HEK293 (cell line): ENCODE results near the gene TNFRSF17.

Source experiments
- CTCF ChIA-PET: fragments of 350-600 bp; formaldehyde crosslinking; extraction: SDS; loops from one replicate; lab custom pipeline; 2021; ENCODE audit warnings: antibody characterized with exemption; lab: Yijun Ruan, JAX
- POLR2A ChIA-PET: fragments of 300-600 bp; formaldehyde crosslinking; extraction: SDS; loops from one replicate; lab custom pipeline; 2020; ENCODE audit warnings: antibody characterized with exemption, inconsistent platforms; lab: Yijun Ruan, JAX
- H3K27ac ChIP-seq: fragments of 200-500 bp; sonication (Bioruptor generic); 2 replicates; pipeline ENCODE4 v1.5.1; 2014; ENCODE audit warnings: low read depth, low read length, control low read depth, inconsistent platforms; ENCODE audit errors: extremely low read depth
- H3K36me3 ChIP-seq, 2 experiments: fragments of 200-500 bp in 1 of 2; sonication (Bioruptor generic) in 1 of 2; 1 replicate in 1 of 2; 2 replicates in 1 of 2; pipeline ENCODE4 v1.5.1; 2014 to 2017; ENCODE audit warnings: inconsistent platforms in 2 of 2, low read length in 2 of 2; ENCODE audit not compliant: control insufficient read depth in 2 of 2, insufficient read depth in 1 of 2
- H3K4me1 ChIP-seq: fragments of 200-500 bp; sonication (Bioruptor generic); 2 replicates; pipeline ENCODE4 v1.5.1; 2014; ENCODE audit warnings: mild to moderate bottlenecking, low read length, inconsistent platforms; ENCODE audit not compliant: control insufficient read depth, insufficient read depth
- H3K4me3 ChIP-seq: 2 replicates; pipeline ENCODE4 v1.5.1; 2011; ENCODE audit warnings: low read depth, mild to moderate bottlenecking, control low read depth, low read length, moderate library complexity
- H3K9me3 ChIP-seq: fragments of 200-500 bp; sonication (Bioruptor generic); 2 replicates; pipeline ENCODE4 v1.5.1; 2014; ENCODE audit warnings: low read depth, low read length, inconsistent platforms; ENCODE audit not compliant: control insufficient read depth, insufficient read depth
- CTCF ChIP-seq: fragments of 450-650 bp; formaldehyde crosslinking; IDR thresholded peaks from 2 replicates; pipeline ENCODE4 v1.5.1; 2016; ENCODE audit warnings: missing biosample characterization, missing genetic modification characterization
- KLF10 ChIP-seq: fragments of 450-650 bp; IDR thresholded peaks from 2 replicates; pipeline ENCODE4 v1.5.1; 2018; ENCODE audit warnings: missing biosample characterization, mild to moderate bottlenecking, missing genetic modification characterization
- ZBTB21 ChIP-seq: fragments of 450-650 bp; formaldehyde crosslinking; IDR thresholded peaks from 2 replicates; pipeline ENCODE4 v1.5.1; 2017; ENCODE audit warnings: missing biosample characterization, missing genetic modification characterization
- ZBTB26 ChIP-seq: fragments of 450-650 bp; formaldehyde crosslinking; optimal IDR thresholded peaks from 2 replicates; pipeline ENCODE3; 2016; ENCODE audit warnings: missing biosample characterization, mild to moderate bottlenecking, missing genetic modification characterization
- ZEB2 ChIP-seq: fragments of 450-650 bp; formaldehyde crosslinking; IDR thresholded peaks from 2 replicates; pipeline ENCODE4 v1.5.1; 2016; ENCODE audit warnings: missing biosample characterization, missing genetic modification characterization
- ZNF146 ChIP-seq: fragments of 450-650 bp; formaldehyde crosslinking; IDR thresholded peaks from 2 replicates; pipeline ENCODE4 v1.5.1; 2016; ENCODE audit warnings: missing biosample characterization, missing genetic modification characterization
- ZNF184 ChIP-seq: fragments of 450-650 bp; IDR thresholded peaks from 2 replicates; pipeline ENCODE4 v1.5.1; 2018; ENCODE audit warnings: missing biosample characterization, mild to moderate bottlenecking, missing genetic modification characterization
- ZNF211 ChIP-seq: fragments of 450-650 bp; formaldehyde crosslinking; IDR thresholded peaks from 2 replicates; pipeline ENCODE4 v1.5.1; 2016; ENCODE audit warnings: low read depth, missing biosample characterization, missing genetic modification characterization
- ZNF391 ChIP-seq: fragments of 450-650 bp; formaldehyde crosslinking; IDR thresholded peaks from 2 replicates; pipeline ENCODE4 v1.5.1; 2016; ENCODE audit warnings: low read depth, missing biosample characterization, missing genetic modification characterization, borderline replicate concordance
- ZNF510 ChIP-seq: fragments of 450-650 bp; formaldehyde crosslinking; IDR thresholded peaks from 2 replicates; pipeline ENCODE4 v1.5.1; 2018; ENCODE audit warnings: mild to moderate bottlenecking, missing genetic modification characterization, missing biosample characterization; ENCODE audit not compliant: insufficient replicate concordance
- ZNF549 ChIP-seq: fragments of 450-650 bp; IDR thresholded peaks from 2 replicates; pipeline ENCODE4 v1.5.1; 2018; ENCODE audit warnings: missing biosample characterization, missing genetic modification characterization, mild to moderate bottlenecking, inconsistent platforms, moderate library complexity
- ZNF558 ChIP-seq: fragments of 450-650 bp; formaldehyde crosslinking; IDR thresholded peaks from 2 replicates; pipeline ENCODE4 v1.5.1; 2016; ENCODE audit warnings: missing biosample characterization, missing genetic modification characterization
- ZNF623 ChIP-seq: fragments of 450-650 bp; formaldehyde crosslinking; IDR thresholded peaks from 2 replicates; pipeline ENCODE4 v1.5.1; 2016; ENCODE audit warnings: missing biosample characterization, missing genetic modification characterization
- ZNF654 ChIP-seq: fragments of 450-650 bp; formaldehyde crosslinking; IDR thresholded peaks from 2 replicates; pipeline ENCODE4 v1.5.1; 2016; ENCODE audit warnings: low read depth, missing biosample characterization, missing genetic modification characterization
- ZNF660 ChIP-seq: fragments of 450-650 bp; IDR thresholded peaks from 2 replicates; pipeline ENCODE4 v1.5.1; 2018; ENCODE audit warnings: missing biosample characterization, mild to moderate bottlenecking, missing genetic modification characterization
- ZNF701 ChIP-seq: fragments of 450-650 bp; formaldehyde crosslinking; IDR thresholded peaks from 2 replicates; pipeline ENCODE4 v1.5.1; 2016; ENCODE audit warnings: missing biosample characterization, missing genetic modification characterization
- ZNF837 ChIP-seq: fragments of 450-650 bp; formaldehyde crosslinking; IDR thresholded peaks from 2 replicates; pipeline ENCODE4 v1.5.1; 2016; ENCODE audit warnings: missing biosample characterization, missing genetic modification characterization
- TF ChIP-seq, protein P1 (sequence below): fragments of 450-650 bp; formaldehyde crosslinking; IDR thresholded peaks from 2 replicates; pipeline ENCODE4 v1.5.1; 2016; ENCODE audit warnings: missing biosample characterization, missing genetic modification characterization
- TF ChIP-seq, protein P2 (sequence below): fragments of 450-650 bp; formaldehyde crosslinking; conservative IDR thresholded peaks from 2 replicates; pipeline ENCODE4 v1.5.1; 2016; ENCODE audit warnings: low read depth, missing biosample characterization, missing genetic modification characterization
- TF ChIP-seq, protein P3 (sequence below): fragments of 450-650 bp; formaldehyde crosslinking; IDR thresholded peaks from 2 replicates; pipeline ENCODE4 v1.5.1; 2016; ENCODE audit warnings: missing biosample characterization, missing genetic modification characterization
- TF ChIP-seq, protein P4 (sequence below): fragments of 450-650 bp; formaldehyde crosslinking; IDR thresholded peaks from 2 replicates; pipeline ENCODE4 v1.5.1; 2016; ENCODE audit warnings: missing biosample characterization, missing genetic modification characterization
- TF ChIP-seq, protein P5 (sequence below): fragments of 450-650 bp; formaldehyde crosslinking; IDR thresholded peaks from 2 replicates; pipeline ENCODE4 v1.5.1; 2016; ENCODE audit warnings: missing biosample characterization, missing genetic modification characterization

TNFRSF17 gene

GRCh38 chr16:11949527-11949926, 15.5 kb upstream of the TNFRSF17 start:
- H3K4me3 ChIP-seq, result no peak overlapping the region
- H3K9me3 ChIP-seq, result no peaks in the 10 kb centered on the region
- H3K4me1 ChIP-seq, result no peaks in the 10 kb centered on the region
- CTCF ChIA-PET, result interaction anchor here (0.6 to 1.8 kb wide), 9 partner anchors 9 to 145 kb away, joined by 3 to 21 read pairs (median 4); no protein-coding TSS in a partner anchor
- H3K36me3 ChIP-seq, result no peaks in the 10 kb centered on the region
- POLR2A ChIA-PET, result interaction anchor here (1.0 kb wide), 1 partner anchor 27 kb away, joined by 3 read pairs; the partner anchor contains the start of gene SNX29
- H3K27ac ChIP-seq, result no peak overlapping the region
- TF ChIP-seq ZNF211, result no peak
- TF ChIP-seq, protein P1, sequence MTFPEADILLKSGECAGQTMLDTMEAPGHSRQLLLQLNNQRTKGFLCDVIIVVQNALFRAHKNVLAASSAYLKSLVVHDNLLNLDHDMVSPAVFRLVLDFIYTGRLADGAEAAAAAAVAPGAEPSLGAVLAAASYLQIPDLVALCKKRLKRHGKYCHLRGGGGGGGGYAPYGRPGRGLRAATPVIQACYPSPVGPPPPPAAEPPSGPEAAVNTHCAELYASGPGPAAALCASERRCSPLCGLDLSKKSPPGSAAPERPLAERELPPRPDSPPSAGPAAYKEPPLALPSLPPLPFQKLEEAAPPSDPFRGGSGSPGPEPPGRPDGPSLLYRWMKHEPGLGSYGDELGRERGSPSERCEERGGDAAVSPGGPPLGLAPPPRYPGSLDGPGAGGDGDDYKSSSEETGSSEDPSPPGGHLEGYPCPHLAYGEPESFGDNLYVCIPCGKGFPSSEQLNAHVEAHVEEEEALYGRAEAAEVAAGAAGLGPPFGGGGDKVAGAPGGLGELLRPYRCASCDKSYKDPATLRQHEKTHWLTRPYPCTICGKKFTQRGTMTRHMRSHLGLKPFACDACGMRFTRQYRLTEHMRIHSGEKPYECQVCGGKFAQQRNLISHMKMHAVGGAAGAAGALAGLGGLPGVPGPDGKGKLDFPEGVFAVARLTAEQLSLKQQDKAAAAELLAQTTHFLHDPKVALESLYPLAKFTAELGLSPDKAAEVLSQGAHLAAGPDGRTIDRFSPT (tag by site-specific recombination), result no peak
- no peak for TF ChIP-seq ZNF558 (tag by site-specific recombination)
- no peak for TF ChIP-seq ZNF510
- no peak for TF ChIP-seq ZNF837 (tag by site-specific recombination)
- TF ChIP-seq ZEB2 (tag by site-specific recombination), result no peak
- TF ChIP-seq ZNF184 (tag by site-specific recombination), result no peak
- TF ChIP-seq KLF10 (tag by site-specific recombination), result no peak
- TF ChIP-seq ZNF549 (tag by site-specific recombination), result no peak
- TF ChIP-seq ZNF654, result peak; percentile 72
- TF ChIP-seq ZNF146 (tag by site-specific recombination), result no peak
- TF ChIP-seq ZBTB21, result no peak
- TF ChIP-seq, protein P2, sequence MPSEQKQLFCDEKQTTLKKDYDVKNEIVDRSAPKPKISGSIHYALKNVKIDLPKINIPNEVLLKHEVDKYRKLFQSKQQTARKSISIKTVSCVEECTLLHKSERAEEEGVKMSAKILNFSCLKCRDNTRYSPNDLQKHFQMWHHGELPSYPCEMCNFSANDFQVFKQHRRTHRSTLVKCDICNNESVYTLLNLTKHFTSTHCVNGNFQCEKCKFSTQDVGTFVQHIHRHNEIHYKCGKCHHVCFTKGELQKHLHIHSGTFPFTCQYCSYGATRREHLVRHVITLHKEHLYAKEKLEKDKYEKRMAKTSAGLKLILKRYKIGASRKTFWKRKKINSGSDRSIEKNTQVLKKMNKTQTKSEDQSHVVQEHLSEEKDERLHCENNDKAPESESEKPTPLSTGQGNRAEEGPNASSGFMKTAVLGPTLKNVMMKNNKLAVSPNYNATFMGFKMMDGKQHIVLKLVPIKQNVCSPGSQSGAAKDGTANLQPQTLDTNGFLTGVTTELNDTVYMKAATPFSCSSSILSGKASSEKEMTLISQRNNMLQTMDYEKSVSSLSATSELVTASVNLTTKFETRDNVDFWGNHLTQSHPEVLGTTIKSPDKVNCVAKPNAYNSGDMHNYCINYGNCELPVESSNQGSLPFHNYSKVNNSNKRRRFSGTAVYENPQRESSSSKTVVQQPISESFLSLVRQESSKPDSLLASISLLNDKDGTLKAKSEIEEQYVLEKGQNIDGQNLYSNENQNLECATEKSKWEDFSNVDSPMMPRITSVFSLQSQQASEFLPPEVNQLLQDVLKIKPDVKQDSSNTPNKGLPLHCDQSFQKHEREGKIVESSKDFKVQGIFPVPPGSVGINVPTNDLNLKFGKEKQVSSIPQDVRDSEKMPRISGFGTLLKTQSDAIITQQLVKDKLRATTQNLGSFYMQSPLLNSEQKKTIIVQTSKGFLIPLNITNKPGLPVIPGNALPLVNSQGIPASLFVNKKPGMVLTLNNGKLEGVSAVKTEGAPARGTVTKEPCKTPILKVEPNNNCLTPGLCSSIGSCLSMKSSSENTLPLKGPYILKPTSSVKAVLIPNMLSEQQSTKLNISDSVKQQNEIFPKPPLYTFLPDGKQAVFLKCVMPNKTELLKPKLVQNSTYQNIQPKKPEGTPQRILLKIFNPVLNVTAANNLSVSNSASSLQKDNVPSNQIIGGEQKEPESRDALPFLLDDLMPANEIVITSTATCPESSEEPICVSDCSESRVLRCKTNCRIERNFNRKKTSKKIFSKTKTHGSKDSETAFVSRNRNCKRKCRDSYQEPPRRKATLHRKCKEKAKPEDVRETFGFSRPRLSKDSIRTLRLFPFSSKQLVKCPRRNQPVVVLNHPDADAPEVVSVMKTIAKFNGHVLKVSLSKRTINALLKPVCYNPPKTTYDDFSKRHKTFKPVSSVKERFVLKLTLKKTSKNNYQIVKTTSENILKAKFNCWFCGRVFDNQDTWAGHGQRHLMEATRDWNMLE (tag by site-specific recombination), result no peak
- no peak for TF ChIP-seq ZNF391 (tag by site-specific recombination)
- TF ChIP-seq, protein P3, sequence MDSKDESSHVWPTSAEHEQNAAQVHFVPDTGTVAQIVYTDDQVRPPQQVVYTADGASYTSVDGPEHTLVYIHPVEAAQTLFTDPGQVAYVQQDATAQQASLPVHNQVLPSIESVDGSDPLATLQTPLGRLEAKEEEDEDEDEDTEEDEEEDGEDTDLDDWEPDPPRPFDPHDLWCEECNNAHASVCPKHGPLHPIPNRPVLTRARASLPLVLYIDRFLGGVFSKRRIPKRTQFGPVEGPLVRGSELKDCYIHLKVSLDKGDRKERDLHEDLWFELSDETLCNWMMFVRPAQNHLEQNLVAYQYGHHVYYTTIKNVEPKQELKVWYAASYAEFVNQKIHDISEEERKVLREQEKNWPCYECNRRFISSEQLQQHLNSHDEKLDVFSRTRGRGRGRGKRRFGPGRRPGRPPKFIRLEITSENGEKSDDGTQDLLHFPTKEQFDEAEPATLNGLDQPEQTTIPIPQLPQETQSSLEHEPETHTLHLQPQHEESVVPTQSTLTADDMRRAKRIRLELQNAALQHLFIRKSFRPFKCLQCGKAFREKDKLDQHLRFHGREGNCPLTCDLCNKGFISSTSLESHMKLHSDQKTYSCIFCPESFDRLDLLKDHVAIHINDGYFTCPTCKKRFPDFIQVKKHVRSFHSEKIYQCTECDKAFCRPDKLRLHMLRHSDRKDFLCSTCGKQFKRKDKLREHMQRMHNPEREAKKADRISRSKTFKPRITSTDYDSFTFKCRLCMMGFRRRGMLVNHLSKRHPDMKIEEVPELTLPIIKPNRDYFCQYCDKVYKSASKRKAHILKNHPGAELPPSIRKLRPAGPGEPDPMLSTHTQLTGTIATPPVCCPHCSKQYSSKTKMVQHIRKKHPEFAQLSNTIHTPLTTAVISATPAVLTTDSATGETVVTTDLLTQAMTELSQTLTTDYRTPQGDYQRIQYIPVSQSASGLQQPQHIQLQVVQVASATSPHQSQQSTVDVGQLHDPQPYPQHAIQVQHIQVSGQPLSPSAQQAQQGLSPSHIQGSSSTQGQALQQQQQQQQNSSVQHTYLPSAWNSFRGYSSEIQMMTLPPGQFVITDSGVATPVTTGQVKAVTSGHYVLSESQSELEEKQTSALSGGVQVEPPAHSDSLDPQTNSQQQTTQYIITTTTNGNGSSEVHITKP (tag by site-specific recombination), result peak; percentile 35; the same call in 1 of the 2 replicates
- peak; percentile 23; the same call in 1 of the 2 replicates for TF ChIP-seq CTCF (tag by site-specific recombination)
- TF ChIP-seq, protein P4, sequence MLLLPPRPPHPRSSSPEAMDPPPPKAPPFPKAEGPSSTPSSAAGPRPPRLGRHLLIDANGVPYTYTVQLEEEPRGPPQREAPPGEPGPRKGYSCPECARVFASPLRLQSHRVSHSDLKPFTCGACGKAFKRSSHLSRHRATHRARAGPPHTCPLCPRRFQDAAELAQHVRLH (tag by site-specific recombination), result no peak
- TF ChIP-seq ZBTB26, result no peak
- TF ChIP-seq, protein P5, sequence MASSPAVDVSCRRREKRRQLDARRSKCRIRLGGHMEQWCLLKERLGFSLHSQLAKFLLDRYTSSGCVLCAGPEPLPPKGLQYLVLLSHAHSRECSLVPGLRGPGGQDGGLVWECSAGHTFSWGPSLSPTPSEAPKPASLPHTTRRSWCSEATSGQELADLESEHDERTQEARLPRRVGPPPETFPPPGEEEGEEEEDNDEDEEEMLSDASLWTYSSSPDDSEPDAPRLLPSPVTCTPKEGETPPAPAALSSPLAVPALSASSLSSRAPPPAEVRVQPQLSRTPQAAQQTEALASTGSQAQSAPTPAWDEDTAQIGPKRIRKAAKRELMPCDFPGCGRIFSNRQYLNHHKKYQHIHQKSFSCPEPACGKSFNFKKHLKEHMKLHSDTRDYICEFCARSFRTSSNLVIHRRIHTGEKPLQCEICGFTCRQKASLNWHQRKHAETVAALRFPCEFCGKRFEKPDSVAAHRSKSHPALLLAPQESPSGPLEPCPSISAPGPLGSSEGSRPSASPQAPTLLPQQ (tag by site-specific recombination), result no peak
- no peak for TF ChIP-seq ZNF701 (tag by site-specific recombination)
- TF ChIP-seq ZNF660 (tag by site-specific recombination), result 0 out of 2 replicates have a peak, but pooled peaks have one; percentile 34
- TF ChIP-seq ZNF623 (tag by site-specific recombination), result no peak
